HG03575 (cell line): ENCODE data around the gene C16orf90.
"Not testable (repeated sequence)": the region's sequence is repeated elsewhere in the genome, so short reads cannot be mapped to it uniquely, and the experiment has no call there.

Experiments
- ATAC-seq: cut with Tn5 transposase; IDR thresholded peaks from one replicate; pipeline ENCODE4 v1.9.1; 2021; ENCODE audit not compliant: unreplicated experiment, insufficient number of reproducible peaks, low FRiP score; ENCODE audit errors: extremely low read depth

The C16orf90 gene

GRCh38 chr16:3515897-3516296 lies 20.6 kb upstream of the C16orf90 start:
- no peak for ATAC-seq

- ATAC-seq, result no peak
Observed at GRCh38 chr16:3514621-3515020, 19.3 kb upstream of the C16orf90 start.

- ATAC-seq, result no peak
Observed at GRCh38 chr16:3513892-3514583, 18.7 kb upstream of the C16orf90 start.

- ATAC-seq, result no peak
Observed at GRCh38 chr16:3511286-3512180, 16.2 kb upstream of the C16orf90 start.

- ATAC-seq, result no peak
Observed at GRCh38 chr16:3510416-3510815, 15.1 kb upstream of the C16orf90 start.

GRCh38 chr16:3509470-3509928 lies 14.2 kb upstream of the C16orf90 start:
- ATAC-seq, result no peak

GRCh38 chr16:3508736-3509135 lies 13.4 kb upstream of the C16orf90 start:
- ATAC-seq, result no peak

- no peak for ATAC-seq
Observed at GRCh38 chr16:3503523-3503922, 8.2 kb upstream of the C16orf90 start.

GRCh38 chr16:3501783-3502400 lies 6.6 kb upstream of the C16orf90 start:
- no peak for ATAC-seq

GRCh38 chr16:3501412-3501761 lies 6.1 kb upstream of the C16orf90 start:
- ATAC-seq, result not testable (repeated sequence)

- no peak for ATAC-seq
Observed at GRCh38 chr16:3498988-3499387, 3.7 kb upstream of the C16orf90 start.

GRCh38 chr16:3497771-3498170 lies 2.5 kb upstream of the C16orf90 start:
- ATAC-seq, result no peak

- ATAC-seq, result no peak
Observed at GRCh38 chr16:3496386-3496785, 1.1 kb upstream of the C16orf90 start.

GRCh38 chr16:3494386-3494973 lies 809 bp downstream of the C16orf90 start:
- ATAC-seq, result no peak

GRCh38 chr16:3492356-3492755 lies 2.9 kb downstream of the C16orf90 start:
- no peak for ATAC-seq

- no peak for ATAC-seq
Observed at GRCh38 chr16:3490911-3491629, 4.2 kb downstream of the C16orf90 start.

GRCh38 chr16:3488801-3489200 lies 6.5 kb downstream of the C16orf90 start:
- ATAC-seq, result no peak

GRCh38 chr16:3487521-3488410 lies 7.5 kb downstream of the C16orf90 start:
- ATAC-seq, result no peak
